Limb (tissue), 2 donors: Measurements from ENCODE around the gene OR2T8.

Experiments
- DNase-seq, 2 donors: peaks; one replicate each; pipeline ENCODE4 v3.0.0-alpha.2; 2016; ENCODE audit errors: extremely low spot score in 2 of 2

Gene OR2T8

DNA sequence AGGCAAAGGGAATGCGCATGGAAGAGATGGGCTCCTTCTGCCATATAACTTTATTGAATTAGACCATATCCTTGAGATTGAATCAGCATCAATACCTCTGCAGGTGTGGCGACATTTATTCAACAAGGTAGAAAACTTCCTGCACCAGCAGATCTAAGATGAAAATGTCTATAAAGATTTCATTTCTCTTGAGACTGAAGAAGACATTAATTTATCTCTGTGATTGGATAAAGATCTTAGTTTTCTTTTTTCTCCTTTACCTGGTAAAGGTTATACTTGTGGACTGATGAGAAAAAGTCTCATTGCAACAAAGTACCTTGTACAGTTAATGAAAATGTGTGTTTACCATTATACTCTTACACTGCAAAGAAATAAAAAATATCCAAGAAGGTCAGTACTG is at the start of gene OR2T8:
OR2T8 (plus strand) TSS at position 301 of the 400 bp plus-strand sequence. CDS start 766 bp downstream, outside the sequence.
- DNase-seq = no peak

DNA sequence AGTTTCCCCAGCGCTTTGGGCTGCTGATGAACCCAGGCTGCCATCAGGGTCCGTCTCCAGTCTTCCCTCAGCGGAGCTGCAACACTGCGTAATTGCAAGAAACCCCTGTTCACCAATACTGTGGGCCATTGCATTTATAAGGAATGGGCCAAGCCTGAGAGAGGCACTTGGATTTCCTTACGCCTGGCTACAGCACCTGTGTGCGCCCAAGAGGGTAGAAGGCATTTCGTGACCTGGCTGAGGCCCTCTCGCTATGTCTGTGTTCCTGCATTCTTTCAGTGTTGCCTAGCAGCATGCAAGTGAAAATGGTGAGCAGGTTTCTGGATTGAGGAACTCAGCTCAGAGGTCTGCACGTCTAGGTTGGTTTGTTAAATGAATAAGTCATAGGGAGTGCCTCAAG is 36.7 kb upstream of the OR2T8 start:
- no peak for DNase-seq

GRCh38 chr1:247884797-247885413 is 35.1 kb upstream of the OR2T8 start:
- no peak for DNase-seq

DNA sequence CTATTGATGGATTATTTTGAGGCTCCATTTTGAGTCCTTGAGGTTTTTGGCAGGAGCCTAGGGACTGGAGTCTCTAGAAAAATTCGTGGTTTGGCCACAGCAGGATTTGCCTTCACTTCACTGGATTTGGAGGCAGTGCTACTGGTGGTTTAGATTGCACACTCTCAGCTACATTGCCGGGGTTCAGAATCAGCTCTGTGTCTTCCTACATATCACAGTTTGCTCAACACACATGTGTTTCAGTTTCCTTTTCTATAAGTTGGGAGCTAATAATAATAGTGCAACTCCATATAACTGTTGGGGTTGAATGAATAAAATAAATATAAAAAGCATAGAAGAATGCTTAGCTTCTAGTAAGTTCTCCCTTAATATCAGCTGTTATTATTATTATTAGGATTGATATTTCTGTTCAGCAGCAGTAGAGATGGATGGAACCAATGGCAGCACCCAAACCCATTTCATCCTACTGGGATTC is 24.9 kb upstream of the OR2T8 start, which contains the start of gene OR2W3:
OR2W3 (plus strand) TSS at position 425 of the 475 bp plus-strand sequence; CDS start at position 425, 0 bp downstream.
- DNase-seq = no peak

GRCh38 chr1:247895976-247896375 is 24.1 kb upstream of the OR2T8 start:
- no peak for DNase-seq

DNA sequence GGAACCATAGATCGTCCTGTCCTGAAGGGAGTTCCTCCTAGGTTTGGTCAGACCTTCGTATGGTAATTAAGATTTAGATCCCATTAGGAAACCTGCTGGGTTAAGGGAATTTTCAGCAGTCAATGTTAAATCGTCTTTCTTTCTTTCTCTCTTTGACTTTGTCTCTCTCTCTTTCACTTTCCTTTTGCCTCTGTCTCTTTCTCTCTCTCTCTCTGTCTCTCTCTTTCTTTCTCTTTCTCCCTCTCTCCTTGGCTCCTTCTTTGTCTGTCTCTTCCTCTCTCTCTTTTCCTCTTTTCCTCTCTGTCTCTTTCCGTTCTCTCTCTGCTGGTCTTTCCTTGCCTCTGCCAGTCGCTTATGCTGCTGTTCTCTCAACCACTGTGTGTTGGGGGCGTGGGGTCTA is 15.9 kb upstream of the OR2T8 start:
- DNase-seq = no peak

DNA sequence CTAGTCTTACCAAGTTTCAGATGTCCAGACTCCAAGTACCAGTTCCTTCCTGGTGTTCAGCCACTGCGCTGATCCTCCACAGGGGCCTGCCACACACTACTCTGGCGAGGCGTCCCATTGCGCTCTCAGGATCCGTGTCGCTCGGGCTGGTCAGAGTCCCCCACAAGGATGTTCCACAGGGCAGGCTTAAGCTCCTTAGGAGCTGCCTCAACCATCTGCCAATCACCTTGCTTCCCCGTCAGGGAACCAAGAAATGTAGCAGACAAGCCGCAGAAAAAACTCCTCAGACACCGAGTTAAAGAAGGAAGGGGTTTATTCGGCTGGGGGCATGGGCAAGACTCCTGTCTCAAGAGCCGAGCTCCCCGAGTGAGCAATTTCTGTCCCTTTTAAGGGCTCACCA is 14.9 kb upstream of the OR2T8 start:
- DNase-seq = no peak

GRCh38 chr1:247905910-247906503 is 14.0 kb upstream of the OR2T8 start:
- DNase-seq = no peak

- DNase-seq = no peak
Measured at GRCh38 chr1:247906504-247907047, 13.5 kb upstream of the OR2T8 start.

DNA sequence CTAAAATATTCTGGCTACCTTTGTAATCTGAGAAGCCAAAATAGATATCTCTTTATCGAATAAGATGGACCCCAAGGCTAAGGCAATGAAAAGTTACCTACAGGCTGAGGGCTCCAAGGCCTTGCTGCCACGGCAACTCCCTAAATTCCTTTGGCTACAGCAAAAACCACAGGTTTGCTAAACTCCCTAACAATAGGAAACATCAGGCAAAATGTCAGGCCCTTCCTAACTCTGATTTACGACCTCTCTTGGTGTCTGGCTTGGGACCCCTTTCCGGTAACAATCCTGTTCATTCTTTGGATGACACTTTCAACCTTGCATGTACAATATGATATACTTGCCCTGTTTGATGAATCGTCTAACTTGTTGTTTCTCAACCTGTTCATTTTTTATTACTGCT is 11.3 kb upstream of the OR2T8 start:
- DNase-seq = no peak

- DNase-seq = no peak
Measured at GRCh38 chr1:247913786-247914185, 6.3 kb upstream of the OR2T8 start.

DNA sequence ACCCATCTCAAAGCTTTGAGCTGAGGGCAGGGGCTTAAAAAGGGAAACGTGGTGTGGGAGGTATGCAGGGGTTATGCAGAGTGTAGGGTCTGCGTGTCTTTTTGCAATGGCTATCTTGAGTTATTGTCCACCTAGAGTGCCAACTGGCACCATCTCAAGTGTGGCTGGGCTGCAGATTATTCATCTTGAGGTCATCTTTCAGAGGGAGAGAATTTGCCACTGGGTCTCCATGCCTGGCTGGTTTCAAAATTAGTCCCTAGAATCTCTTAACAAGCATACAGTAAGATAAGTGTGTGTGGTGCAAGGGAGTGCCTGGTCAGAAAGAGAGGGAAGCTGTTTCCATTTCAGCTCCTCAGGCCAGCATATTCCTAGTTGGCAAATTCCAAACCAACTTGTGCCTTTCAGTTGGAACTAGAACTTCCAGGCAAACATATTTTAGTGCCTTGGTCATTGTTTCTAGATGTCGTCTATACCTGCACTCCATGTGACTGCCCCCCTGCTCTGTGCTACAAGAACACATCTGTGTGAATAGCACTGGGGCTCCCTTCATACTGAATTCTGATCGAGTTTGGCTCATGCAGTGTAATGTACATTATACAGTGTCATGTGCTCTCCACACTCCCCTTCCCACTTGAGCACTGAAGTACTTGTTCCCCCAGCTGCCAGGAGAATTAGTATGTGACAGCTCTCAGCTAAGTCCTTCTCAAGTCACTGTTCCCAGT is 5.0 kb upstream of the OR2T8 start:
- no peak for DNase-seq

GRCh38 chr1:247923941-247924340 is 3.9 kb downstream of the OR2T8 start:
- DNase-seq = no peak

- DNase-seq = no peak
Measured at GRCh38 chr1:247924868-247925267, 4.8 kb downstream of the OR2T8 start, which contains the start of gene OR2AJ1. Gene OR2AJ1, plus strand, starts transcription at chr1:247924889. Its CDS starts 8,880 bp downstream, at chr1:247933769.

DNA sequence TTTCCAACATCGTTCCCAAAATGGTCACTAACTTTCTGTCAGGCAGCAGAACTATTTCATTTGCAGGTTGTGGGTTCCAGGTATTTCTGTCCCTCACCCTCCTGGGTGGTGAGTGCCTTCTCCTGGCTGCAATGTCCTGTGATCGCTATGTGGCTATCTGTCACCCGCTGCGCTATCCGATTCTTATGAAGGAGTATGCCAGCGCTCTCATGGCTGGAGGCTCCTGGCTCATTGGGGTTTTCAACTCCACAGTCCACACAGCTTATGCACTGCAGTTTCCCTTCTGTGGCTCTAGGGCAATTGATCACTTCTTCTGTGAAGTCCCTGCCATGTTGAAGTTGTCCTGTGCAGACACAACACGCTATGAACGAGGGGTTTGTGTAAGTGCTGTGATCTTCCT is 13.9 kb downstream of the OR2T8 start:
- no peak for DNase-seq

GRCh38 chr1:247935781-247936180 is 15.7 kb downstream of the OR2T8 start:
- no peak for DNase-seq

DNA sequence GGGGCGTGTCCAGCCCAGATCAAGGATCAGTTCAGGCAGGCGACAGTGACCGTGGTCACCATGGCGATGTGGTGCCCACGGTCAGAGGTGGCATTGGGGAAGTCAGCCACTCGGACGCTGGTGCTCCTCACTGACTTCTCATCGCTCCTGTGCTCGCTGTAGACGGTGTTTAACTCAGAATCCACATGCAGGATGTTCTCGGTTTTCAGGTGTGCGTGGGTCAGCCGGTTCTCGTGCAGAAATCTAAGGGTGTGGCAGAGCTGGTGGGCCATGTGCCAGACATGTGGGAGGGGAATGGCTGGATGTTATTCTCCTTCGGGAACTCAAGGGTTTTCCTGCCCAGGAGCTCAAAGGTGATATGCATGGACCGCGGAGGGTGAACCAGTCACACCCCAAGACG is 16.4 kb downstream of the OR2T8 start:
- DNase-seq = no peak

DNA sequence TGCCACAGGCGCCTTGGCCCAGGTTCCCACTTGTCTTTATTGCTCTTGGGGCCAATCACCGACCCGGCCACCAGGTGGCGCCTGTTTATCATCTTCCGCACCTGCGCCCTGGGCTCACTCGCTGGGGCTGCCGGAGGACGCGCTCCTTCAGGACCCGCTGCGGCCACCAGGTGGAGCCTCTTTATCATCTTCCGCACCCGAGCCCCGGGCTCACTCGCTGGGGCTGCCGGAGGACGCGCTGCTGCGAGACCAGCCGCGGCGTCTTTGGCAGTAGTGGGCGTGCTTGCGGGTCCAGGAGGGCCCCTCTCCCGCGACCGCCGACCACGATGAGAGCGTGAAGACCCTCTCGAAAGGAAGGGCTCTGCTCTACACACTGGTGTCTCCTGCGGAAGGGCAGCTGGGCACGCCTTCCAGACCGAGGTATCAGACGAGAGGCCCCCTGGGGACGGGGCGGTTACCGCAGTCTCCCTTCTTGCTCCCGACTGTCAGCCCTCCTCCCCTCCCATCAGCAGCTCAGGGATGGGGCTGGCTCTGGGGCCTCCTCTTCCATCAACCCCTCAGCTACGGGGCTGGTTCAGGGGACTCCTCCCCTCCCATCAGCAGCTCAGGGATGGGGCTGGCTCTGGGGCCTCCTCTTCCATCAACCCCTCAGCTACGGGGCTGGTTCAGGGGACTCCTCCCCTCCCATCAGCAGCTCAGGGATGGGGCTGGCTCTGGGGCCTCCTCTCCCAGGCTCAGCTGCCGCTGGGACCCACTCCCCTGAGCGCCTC is 17.1 kb downstream of the OR2T8 start:
- DNase-seq = peak; percentile 19 to 83

DNA sequence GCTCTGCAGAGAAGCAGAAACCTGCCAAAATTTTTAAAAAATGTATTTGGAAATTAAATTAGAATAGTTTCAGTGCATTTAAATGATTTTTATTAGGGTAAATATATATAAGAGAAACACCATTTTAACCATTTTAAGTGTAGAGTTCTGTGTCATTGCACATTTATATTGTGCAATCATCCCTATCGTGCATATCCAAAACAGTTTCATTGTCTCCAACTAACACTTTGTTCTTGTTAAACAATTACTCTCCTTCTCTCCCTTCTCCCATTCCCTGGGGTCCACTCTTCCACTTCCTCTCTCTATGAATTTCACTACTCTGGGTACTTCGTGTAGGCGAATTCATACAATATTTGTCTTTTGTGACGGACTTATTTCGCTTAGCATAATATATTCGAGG is 22.6 kb downstream of the OR2T8 start:
- DNase-seq = no peak

DNA sequence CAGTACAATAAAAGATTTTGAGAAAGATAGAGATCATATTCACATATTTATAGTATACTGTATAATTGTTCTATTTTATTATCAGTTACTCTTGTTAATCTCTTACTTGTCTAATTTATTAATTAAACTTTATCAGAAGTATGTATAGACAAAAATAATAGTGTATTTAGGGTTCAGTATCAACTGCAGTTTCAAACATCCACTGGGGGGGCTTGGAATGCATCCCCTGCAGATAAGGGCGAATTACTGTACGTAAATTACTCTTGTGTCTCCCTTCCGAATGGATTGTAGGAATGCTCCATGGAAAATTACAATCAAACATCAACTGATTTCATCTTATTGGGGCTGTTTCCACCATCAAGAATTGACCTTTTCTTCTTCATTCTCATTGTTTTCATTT is 28.5 kb downstream of the OR2T8 start, which contains the start of gene OR2L8:
OR2L8 (plus strand) TSS at position 301 of the 400 bp plus-strand sequence; CDS start at position 301, 0 bp downstream.
- no peak for DNase-seq

DNA sequence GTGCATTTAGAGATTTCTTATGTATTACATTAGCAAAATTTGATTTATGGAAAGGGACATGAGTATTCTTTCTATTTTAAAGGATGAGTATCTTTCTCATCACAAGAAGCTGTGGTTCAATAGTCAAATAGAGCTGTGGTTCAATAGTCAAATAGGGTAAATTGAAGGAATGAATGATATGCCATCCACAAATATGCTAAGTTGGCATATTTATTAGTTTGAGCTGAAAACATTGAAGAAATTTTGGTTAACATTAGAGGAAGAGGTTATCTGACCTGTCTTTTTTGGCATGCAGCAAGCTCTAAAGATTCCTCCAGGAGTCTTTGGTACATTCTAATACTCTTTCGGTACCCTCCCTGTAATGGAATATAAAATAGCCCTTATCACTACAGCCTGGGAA is 33.4 kb downstream of the OR2T8 start:
- DNase-seq = no peak
